Stimulated activated CD4-positive, alpha-beta T cell treated with anti-CD3 and anti-CD28 coated beads, TNF-alpha, amount 100 ng/mL, for 48 hours (primary cell): ENCODE data around the gene RPL32.
"Not testable (repeated sequence)": the region's sequence is repeated elsewhere in the genome, so short reads cannot be mapped to it uniquely, and the experiment has no call there.

Experiments used
- DNase-seq, 3 donors: peaks; one replicate each; pipeline ENCODE4 v3.0.0-alpha.2; 2020; ENCODE audit warnings: low read depth in 3 of 3

Gene RPL32

DNA sequence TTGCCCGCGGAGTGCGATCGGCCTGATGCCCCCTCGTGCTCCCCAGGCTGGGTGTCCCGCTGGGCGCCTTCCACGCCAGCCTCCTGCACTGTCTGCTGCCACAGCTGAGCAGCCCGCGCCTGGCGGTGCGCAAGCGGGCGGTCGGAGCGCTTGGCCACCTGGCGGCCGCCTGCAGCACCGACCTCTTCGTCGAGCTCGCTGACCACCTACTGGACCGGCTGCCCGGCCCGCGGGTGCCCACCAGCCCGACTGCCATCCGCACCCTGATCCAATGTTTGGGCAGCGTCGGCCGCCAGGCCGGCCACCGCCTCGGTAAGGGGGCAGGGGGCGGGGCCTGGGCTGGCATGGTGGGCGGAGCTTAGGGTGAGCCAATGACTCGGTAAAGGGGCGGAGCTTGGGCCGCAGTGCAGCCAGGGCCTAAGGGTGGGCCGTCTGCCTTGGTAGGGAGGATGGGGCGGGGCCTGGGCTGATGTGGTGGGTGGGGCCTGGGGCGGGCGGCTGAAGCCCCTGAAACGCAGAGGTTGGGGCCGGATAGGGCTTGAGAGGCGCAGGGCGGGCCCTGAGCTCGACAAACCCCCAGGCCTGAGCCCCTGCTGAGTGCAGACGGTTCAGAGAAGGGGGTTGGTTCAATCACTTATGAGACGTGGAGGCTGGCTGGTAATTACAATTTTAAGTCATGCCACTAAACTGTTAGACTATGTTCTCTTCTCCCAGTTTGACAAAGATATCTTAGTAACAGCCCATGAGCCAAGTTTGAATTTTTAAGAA, 31.2 kb downstream of the RPL32 start:
- peak; percentile 85 to 97 (median 85) for DNase-seq

DNA sequence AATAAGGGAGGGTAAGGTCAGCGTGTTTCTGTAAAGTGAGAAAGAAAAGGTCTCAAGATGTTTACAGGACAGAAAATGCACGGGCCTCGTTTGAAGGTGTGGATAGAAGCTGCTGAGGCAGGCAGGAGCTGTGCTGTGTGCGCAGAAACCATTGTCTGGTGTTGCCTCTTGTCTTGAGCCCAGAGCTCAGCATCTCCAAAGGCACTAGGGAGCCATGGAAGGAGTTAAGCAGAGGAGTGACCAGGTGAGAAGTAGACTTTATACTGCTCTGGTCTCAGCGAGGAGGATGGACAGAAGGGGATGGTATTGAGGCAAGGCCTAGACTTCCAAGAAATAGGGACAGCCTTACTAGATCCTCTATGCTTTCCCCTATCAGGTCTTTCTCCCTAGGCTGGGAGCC, 31.9 kb downstream of the RPL32 start:
- DNase-seq: no peak

DNA sequence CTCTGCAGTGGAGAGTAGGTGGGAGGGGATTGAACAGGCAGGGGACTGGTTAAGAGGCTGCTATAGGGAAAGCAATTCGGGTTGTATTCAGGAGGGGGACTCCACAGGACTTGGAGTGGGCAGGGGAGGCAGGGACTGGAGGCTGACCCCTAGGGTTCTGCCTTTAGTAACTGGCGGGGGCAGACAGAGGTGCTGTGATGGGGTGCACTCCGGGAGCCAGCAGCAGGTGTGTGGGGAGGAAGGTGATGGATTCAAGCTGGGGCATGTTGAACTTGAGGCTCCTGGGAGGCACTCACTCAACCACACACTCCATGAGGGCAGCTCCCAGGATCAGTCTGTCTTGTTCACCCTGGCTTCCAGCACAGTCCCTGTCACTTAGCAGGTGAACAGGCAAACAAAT, 32.4 kb downstream of the RPL32 start:
- DNase-seq: no peak

DNA sequence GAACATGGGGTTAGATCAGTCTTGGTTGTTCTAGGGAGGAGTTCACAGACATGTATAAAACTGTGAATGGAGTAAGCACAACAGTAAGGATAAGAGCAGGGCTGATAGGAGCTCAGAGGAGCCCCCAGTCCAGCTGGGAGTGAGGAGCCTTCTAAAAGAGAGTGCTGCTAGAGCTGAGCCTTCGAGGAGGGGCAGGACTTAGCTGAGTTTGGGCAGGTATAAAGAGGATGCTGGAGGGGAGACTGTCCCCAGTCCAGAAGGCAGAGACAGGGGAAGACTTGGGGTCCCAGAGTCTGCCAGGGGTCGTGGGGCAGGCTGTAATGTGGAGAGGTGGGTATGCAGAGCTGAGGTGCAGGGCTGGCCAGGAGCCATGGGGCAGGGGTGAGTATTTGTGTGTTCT, 32.8 kb downstream of the RPL32 start:
- DNase-seq: no peak

DNA sequence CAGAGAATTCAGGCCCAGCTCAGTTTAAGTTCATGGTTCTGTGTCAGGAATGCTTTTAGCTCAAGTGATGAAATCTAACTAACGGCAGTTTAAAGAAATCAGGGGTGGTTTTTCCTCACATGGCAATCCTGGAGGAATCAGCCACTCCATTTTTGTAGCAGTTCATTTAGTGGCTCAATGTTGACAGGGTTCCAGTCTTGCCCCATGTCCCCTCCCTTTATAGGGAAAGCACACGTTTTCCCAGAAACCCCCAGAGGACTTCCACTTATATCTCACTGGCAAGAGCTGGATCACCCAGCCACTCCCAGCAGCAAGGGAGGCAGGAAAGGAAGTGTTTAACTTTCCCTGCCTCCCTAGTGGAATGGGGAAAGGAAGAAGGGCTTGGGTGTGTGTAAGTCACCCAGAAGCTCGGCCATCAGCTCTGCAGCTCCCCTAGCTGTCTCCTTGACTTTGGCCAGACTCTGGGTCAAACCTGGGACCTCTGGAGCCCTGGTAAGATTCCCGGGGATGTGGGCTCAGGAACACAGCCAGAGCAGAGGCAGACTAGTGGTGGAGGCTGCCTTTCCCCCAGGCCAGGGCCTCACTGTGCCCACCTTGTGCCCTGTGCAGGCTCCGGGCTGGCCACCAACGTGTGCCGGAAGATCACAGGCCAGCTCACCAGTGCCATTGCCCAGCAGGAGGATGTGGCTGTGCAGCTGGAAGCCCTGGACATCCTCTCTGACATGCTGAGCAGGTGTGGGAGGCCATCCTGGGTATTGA, 33.6 kb downstream of the RPL32 start:
- no peak for DNase-seq

DNA sequence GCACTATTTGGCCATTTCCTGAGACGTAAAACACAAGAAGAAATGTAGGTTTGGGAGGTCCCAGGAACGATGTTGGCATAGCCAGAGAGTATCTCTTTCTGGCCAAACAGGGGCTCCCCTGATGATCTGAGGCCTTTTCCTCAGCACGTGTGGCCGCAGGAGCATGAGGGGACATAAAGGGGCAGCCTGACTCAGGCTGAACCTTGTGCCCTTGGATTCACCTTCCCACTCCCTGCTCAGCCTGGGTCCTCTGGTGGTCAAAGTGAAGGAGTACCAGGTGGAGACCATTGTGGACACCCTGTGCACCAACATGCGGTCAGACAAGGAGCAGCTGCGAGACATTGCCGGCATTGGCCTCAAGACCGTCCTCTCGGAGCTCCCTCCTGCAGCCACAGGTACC, 34.3 kb downstream of the RPL32 start:
- DNase-seq: no peak

DNA sequence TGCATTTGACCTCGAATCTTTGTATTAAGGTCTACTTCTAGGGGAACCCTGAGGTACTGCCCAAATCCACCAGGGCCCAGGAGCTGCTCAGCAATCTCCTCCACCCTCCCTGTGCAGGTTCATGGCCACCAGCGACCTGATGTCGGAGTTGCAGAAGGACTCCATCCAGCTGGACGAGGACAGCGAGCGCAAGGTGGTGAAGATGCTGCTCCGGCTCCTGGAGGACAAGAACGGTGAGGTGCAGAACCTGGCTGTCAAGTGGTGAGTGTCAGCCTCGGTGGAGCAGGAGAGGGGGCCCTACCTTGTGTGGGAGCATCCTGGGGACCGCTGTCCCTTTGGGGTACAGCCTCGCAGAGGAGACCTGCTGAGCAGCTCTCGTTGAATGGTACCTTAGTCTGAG, 38.0 kb downstream of the RPL32 start:
- DNase-seq: no peak

DNA sequence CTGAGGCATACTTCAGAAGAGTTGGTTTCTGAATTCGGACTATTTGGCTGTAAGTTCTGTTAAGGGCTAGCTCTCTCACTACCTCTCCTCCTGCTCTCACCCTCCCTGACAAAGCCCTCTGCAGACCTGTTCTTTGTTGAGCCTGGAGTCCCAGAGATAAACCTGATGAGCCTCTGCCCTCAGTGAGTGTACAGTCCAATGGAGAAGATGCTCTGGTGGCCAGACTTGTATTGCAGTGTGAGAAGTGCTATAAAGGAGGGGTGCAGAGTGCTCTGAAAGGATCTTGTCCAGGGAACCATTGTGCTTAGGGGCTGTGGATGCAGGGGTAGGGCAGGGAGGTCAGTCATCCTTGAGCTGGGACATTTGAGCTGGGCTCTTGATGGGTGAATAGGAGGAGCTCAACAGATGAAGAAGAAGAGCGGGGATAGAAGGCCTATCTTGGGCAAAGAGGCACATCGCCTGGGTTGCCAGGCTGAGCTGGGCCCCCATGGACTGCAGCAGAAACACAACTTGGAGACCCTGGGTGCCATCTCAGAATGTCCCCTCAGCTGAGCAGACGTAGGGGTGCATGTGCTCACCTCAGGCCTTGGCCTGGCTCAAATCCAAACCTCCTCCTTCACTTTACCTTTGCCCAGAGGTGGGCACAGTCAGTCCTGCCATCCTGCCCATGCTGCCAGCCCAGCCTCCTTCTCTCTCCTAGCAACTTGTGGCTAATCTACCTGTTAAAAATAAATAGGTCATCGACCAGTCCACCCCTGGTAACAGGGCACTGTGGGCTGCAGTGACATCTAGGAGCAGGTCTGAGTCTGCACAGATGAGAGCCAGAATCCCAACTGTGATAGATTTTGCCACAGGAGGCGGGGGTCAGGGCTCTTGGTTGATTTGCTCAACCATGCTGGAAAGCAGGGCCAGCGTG, 41.6 kb downstream of the RPL32 start:
- DNase-seq: no peak

DNA sequence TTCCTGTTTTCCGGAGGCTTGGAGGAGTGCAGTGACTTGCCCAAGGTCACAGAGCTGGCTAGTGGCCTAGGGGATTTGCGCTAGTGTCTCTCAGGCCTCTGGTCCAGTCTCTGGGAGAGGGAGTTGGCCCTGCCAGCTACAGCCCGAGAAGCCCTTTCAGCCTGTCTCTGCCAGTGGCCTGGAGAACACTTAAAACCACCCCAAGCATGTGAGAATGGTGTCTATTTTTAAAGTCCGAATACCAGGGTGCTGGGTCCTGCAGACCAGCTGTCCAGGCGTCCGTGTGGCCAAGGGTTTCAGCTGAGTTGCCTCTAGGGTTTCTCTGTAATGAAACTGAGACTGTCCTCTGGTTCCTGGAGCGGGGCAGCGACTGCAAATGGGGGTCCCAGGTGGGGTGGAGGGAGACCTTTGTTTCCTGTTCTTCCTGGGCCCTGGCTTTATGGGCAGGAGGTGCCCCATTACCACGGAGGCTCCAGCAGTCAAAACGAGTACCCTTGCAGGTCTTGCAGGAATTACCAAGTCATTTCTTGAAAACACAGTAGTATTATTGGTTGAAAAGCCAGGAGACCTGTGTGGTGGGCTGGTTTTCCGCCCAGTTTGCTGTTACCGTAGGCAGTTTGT, 42.7 kb downstream of the RPL32 start:
- DNase-seq: no peak

DNA sequence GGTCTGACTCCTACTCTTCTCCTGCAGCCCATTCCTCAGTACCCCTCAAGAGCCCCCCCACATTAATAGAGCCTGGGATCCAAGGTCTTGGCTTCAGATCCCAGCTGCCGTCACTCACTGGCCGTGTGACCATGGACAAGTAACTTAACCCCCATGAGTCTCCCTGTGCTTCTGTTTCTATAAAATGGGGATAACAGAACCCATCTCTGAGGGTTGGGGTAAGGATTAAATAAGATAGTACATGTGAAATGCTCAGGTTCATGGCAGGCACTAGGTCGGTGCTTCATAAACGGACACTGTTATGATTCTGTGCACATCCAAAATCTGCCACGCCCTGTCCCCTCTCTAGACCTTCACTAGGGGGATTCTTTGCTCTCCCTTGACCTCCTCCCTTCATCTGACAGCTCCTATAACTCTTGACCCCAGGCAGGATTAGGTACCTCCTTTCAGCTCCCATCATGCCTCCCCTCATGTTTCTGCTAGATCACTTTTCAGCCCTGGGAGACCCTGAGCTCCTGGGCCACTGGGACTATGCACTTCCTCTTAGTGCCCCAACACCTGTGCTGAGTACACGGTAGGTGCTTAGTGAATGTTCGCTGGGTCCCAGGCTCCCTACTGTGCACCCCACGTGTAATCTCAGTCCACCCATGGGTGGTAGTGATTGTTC, 43.3 kb downstream of the RPL32 start:
- no peak for DNase-seq

DNA sequence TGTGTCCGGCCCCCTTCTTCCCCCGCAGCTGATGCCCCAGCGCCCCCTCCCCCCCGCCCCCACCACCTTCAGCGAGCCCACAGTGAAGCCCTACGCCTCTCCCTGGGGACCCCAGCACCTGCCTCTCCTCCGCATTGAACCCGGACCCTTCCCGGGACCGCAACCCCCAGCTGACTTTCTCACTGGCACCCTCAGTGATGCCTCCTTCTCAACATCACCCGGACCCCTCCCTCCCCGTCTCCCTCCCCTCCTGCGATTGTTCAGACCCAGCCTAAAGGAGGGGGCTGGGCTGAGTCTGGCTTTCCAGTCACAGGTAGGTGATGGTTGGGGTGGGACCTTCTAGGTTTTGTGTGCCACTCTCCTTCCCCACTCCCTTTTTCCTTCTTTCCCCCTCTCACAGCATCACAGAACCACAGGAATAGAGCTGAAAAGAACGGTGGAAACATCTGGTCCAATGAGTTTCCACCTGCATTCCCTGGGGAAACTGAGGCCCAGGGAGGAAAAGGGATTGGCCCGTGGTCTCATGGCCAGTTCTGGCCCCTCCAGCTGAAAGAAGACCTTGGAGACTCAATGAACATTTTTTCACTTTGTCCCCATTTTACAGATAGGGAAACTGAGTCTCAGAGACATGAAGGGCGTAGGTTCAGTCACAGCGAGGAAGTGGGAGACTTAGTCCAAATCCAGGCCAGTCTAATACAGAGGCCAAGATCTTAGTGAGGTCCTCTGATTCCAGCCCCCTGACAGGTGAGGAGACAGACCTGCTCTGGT, 44.1 kb downstream of the RPL32 start:
- DNase-seq: no peak

DNA sequence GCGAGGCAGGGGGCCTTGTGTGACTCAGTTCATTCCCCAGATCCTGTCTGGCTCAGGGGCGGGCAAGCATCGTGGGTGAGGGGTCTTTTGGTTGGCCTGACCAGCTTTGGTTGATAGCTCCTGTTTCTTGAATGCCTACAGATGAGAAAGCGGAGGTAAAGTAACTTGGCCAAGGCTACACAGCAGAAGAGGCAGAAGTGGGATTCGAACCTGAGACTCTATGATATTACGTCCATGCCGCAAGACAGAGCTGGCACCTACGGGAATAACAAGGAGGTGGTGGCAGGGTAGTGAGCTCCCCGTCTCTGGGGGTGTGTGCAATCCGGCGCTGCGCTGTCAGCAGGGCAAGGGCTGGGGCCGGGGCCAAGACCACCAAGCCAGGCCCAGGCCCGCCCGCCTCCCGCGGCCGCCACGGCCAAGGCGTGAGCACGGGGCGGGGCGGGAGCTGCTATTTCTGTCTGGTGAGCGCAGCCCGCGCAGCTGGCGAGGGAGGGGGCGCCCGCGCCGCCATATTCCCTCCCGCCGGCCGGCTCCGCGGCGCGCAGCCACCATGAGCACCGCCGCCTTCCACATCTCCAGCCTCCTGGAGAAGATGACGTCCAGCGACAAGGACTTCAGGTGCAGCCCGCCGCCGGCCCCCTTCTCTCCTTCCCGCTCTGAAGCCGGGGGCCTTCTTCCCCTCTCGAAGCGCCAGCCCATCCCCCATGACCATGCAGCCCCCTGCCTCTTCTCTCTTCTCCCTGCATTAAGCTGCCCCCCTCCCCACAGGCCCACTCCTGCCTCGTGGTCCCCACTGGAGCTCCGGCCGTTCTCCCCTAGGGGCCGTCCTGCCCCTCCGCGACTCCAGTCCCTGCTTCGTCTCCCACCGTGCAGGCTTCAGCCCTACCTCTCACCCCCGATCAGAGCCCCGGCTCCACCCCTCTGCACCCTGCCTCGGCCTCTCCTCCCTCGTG, 44.9 kb downstream of the RPL32 start, which contains the start of gene CAND2:
Gene CAND2 (plus strand): TSS at position 510 of the 953 bp plus-strand sequence. CDS start 41 bp downstream, at position 551.
- peak in 1 of 3 donors; percentile 15 for DNase-seq

DNA sequence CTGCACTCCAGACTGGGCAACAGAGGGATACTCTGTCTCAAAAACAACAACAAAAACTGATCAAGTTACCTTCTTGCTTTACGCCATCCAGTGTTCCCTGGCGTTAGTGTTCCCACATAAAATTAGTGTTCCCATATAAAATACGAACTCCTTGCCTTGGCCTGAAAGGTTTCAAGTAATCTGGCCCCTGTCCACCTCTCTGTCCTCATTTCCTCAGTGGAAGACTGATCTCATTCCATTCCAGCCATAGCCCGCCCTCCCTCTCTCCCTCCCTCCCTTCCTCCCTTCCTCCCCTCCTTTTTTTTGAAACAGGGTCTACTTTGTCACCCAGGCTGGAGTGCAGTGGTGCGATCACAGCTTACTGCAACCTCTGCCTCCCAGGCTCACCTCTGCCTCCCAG, 47.7 kb downstream of the RPL32 start:
- no peak for DNase-seq

DNA sequence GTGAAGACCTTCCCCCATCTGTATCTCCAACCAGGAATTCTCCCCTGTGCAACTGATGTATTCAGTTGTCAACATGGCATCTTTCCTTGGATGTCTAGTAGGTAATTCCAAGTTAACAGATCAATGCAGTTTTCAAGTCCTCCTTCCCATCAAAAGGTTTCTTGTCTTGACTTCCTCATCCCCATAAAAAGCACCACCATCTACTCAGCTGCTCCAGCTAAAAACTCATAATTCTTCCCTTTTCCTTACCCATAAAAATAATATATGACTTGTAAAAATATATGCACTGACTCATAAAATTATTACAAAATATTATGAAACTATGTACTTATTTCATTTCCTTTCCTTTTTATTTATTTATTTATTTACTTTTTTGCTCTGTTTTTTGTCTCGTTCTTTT, 49.9 kb downstream of the RPL32 start:
- DNase-seq: no peak

DNA sequence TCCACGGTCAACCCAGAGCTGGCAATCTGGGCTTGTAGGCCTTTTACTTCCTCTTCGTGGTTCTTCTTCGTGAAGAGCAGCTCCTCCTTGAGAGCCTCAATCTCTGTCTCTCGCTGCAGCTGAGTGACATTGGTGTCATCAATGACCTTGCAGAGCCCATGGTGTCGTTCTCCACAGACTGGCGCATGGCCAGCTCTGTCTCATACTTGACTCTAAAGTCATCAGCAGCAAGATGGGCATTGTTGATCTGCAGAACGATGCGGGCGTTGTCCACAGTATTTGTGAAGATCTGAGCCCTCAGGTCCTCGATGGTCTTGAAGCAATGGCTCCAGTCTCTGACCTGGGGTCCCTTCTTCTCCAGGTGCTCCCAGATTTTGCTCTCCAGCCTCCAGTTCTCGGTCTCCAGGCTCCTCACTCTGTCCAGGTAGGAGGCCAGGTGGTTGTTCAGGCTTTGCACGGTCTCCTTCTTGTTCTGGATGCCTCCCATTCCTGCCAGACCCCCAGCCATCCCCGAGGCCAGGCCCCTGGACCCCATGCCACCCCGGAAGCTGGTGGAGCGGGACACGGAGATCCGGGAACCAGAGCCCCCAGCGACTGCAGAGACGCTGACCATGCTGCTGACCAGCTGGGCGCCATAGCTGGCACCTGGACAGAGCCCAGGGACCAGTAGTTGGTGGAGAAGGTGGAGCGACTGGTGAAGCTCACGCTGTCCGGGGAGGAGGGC, 53.2 kb downstream of the RPL32 start:
- not testable (repeated sequence) for DNase-seq

DNA sequence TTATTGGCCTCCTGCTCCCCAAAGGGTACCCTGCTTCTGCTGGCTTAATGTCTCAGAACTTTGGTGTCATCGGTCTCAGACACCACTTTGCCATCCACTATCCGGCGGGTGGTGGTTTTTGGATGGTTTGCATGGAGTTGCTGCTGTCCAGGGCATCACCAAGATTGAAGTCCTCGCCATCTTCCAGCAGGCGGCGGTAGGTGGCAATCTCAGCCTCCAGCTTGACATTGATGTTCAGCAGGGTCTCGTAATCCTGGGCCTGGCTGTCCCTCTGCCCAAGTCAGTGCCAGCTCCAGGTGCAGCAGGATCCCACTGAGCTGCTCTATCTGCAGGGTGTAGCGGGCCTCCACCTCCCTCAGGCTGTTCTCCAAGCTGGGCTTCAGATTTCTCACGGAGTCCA, 54.0 kb downstream of the RPL32 start:
- DNase-seq: peak; percentile 28 to 66 (median 29)

DNA sequence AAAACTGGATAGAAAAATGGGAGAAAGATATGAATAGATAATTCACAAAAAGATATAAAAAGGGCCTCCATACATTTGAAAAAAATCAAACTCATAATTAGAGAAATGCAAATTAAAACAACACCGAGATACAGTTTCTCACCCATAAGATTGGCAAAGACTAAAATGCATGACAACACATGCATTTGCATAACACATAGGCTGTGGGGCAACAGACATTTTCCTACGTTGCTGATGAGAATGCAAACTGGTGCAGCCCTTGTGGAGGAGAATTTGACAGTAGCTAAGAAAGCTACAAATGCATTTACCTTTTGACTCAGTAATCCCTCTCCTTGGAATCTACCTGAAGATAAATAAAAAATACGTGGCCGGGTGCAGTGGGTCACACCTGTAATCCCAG, 56.3 kb downstream of the RPL32 start:
- no peak for DNase-seq
